Activated CD4-positive, CD25-positive, alpha-beta regulatory T cell treated with anti-CD3 and anti-CD28 coated beads, Interleukin-2, amount 50 U/mL, for 72 hours (primary cell): Measurements from ENCODE around the gene SLC39A1.

Experiments used
- DNase-seq: peaks from one replicate; pipeline ENCODE4 v3.0.0; 2021

The SLC39A1 gene

DNA sequence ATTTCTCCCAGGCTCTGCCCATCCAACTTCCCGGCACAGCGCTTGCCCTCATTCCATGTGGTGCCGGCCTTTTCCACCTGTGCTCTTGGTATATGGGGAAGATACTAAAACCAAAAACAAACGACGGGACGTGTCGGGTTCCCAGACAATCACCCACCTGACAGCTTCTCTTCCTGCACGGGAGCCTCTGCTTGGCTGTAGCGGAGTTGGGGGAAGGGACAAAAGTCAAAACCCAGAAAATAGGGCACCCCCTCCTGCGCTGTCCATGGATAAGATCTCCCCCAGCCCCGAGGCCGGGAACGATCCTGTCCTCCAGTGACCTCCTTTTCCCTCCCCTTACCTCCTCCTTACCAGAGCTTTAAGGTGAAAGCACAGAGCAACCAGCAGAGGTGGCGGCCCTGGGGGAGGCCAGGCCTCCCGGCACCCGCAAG is 13.5 kb upstream of the SLC39A1 start:
- DNase-seq, result no peak

DNA sequence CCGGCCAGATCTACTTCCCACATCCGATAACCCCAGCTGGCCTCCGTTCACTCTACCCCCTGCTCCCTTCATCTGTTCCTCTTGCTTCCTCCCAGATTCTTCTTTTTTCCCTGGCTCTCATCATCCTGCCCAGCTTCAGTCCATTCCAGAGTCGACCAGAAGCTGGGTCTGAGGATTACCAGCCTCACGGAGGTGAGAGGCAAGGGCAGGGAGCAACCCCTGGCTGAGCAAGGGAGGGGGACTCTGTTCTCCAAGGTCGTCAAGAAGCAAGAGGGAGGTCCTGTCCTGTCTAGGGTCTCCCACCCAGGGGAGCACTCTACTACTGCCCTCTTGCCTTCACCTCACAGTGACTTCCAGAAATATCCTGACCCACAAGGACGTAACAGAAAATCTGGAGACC is 10.2 kb upstream of the SLC39A1 start:
- DNase-seq, result no peak

DNA sequence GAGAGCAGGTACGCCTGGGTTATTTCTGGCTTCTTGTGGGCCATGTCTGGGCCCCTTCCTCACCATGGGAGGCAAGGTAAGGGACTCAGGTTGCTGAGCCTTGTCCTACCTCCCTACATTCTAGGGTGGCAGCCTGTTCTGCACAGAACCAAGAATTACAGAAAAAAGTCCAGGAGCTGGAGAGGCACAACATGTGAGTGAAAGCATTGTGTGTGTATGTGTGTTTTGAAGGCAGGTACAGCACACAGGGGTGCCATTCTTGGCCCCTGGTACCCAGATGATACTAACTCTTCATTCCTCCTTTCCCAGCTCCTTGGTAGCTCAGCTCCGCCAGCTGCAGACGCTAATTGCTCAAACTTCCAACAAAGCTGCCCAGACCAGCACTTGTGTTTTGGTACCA is 9.7 kb upstream of the SLC39A1 start:
- no peak for DNase-seq

DNA sequence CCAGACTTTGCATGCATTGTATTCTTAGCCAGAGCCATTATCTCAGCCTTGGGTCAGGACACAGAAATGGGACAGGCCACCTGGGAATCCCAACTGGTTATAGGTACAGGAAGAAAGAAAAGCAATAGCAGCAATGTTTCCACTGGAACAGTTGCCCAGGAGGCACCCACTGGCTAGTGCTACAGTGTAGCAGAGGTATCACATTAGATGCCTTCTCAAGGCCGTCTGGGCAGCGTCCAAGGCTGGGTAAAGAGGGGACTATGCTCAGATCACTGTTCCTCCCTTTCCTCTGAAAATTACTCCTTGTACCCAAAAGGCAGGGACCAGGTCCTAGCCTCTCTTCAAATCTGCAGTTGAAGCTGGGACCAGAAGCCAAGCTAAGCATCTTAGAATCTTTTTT is 7.0 kb upstream of the SLC39A1 start:
- no peak for DNase-seq

DNA sequence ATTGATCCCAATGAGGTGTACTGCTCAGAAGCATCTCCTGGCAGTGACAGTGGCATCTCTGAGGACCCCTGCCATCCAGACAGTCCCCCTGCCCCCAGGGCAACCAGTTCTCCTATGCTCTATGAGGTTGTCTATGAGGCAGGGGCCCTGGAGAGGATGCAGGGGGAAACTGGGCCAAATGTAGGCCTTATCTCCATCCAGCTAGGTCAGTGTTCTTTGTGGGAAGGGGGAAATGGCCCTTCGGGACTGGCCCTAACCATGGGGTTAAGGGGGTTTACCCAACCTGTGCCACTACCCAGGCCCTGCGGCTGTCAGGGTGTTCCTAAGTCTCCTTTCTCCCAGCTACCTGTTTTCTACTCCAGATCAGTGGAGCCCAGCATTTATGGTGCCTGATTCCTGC is 5.6 kb upstream of the SLC39A1 start:
- no peak for DNase-seq

DNA sequence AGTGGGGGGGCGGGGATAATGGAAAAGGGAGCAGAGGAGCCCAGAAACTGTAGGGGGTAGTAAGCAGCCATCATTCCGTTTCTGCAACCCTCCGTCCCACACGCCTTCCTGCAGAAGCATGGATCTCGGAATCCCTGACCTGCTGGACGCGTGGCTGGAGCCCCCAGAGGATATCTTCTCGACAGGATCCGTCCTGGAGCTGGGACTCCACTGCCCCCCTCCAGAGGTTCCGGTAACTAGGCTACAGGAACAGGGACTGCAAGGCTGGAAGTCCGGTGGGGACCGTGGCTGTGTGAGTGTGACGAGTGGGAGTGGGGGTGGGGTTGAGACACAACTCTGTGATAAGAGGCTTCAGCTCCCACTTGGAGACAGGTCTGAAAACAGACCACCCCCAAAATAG is 5.1 kb upstream of the SLC39A1 start:
- DNase-seq, result no peak

DNA sequence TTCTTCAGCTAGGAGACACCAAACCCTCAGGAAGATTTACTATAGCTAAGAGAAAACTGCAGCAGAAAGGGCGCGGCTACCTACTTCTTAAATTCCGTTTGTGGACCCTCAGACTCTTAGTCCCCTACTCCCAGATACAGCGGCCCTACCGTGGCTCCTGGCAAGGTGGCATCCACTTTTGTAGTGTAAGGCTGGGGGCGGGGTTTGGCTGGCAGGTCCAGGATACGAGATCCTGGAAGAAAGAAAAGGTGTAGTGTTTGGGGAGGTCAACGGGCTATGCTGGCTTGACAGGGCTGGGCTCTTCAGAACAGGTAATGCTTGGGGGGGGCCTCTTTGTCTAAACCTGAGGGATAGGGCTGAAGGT is 4.6 kb upstream of the SLC39A1 start:
- no peak for DNase-seq

DNA sequence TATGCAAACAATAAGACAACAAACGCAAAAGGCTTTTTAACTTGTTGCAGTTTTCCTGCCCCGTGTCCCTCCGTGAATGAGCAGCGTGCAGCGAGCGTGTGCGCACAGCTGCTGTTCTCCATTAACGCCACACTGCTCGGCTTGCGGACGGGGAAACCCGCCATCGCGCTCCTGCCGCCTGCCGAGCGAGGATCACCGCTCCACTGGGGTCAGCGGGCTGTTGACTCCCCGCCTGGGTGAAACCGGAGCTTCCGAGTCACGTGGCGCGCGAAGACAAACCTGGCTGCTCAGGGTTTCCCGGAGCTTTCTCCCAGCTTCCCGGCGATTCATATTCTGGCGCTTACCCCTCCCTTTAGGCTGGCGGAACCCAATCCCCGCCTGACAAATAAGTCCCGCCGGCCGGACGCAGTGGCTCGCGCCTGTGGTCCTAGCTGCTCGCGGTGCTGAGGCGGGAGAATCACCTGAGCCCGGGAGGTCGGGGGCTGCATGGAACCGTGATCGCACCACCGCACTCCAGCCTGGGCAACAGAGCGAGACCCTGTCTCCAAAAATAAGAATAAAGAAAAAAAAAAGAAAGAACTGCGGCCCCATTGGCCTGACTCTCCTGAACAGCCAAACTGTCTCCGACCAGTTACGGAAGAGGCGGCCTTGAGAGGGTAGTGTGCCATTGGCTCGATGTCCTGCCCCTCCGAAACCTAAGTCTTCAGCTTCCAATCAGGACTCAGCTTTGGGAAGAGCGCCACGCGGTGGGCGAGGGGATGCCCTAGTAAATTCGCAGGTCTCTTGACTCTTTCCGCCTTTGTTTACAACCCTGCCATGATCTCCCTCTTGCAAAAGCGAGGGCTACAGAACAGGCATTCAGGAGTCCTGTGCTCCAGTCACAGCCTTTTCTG is 4.0 kb upstream of the SLC39A1 start, which contains the start of gene CREB3L4:
TSS of gene CREB3L4 (plus strand) at position 796 of the 893 bp plus-strand sequence. CDS start 624 bp downstream, outside the sequence.
- peak; percentile 72 for DNase-seq

DNA sequence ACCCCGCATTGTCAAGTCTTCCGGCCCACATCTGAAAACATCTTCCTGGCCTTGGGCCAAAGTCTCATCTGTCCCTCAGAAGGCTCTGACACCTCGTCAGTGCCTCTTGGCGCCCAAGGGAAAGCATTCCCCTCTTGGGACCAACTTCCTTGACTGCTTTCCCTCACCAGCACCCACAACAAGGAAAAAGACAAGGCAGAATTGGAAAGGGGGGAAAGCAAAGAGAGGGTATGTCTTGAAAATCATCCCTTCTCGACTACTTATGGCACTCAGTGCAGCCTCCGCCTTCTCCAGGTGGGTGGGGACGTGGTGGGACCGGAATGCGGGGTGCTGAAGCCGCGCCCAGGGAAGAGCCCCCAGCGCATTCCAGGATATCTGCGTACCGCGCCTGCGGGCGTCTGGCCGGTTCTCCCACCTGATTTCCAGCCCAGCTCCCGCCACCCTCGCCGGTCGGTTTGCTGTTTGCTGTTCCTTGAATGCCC is 554 bp upstream of the SLC39A1 start:
- no peak for DNase-seq

DNA sequence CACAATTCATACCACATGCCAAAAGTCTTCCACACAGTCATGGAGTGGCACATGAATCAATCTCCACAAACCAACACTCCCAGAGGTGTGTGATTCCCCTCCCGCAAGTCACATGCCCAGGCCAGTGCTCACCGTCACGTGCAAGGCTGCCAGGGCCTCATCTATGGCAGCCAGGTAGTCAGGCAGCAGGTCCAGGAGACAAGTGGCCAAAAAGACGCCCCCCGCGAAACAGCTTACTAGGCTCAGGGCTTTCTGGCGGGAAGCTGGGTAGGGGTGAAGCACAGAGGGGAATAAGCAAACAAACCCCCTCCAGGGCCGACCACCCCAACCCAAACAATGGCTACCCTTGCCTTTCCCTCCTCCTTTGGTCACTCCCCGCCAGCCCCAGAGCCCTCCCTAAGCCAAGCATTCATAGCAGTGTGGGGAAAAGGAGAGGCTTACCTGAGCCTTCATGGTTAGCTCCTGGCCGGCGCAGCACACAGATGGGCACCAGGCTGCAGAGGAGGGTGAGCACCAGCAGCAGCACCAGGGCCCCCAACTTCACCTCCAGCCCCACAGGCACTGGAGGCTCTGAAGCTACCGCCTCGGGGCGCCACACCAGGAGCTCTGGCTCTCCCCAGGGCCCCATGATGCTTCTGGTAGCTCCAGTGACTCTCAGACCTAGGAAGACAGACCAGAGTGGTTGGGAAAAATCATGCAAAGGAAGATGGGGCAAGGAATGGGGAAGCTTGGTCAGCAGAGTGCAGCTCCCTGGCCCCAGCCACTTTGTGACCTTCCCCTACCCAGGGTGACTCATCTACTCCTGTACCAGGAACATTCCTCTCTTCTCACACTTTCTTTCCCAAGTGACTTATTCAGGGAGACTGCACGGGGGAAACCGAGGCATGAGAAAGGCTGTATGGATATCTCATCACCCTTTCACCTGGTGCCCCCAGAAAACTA is 978 bp downstream of the SLC39A1 start:
- DNase-seq, result no peak

DNA sequence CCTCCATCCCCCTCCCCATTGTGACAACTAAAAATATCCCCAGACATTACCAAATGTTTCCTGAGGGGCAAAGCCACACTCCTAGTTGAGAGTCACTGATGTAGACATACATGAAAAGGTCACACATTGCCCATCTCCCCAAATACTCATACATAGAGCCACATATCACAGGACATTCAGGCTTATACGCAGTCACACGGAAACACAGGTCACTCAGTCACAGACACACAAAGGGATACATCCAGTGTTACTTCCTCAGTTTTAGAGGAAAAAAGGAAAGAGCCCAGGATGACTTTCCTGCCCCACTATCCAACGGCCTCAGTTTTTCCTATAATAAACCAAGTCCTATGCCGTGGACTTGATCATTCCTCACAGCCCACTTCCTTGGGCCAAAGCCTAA is 1.9 kb downstream of the SLC39A1 start:
- DNase-seq, result no peak

DNA sequence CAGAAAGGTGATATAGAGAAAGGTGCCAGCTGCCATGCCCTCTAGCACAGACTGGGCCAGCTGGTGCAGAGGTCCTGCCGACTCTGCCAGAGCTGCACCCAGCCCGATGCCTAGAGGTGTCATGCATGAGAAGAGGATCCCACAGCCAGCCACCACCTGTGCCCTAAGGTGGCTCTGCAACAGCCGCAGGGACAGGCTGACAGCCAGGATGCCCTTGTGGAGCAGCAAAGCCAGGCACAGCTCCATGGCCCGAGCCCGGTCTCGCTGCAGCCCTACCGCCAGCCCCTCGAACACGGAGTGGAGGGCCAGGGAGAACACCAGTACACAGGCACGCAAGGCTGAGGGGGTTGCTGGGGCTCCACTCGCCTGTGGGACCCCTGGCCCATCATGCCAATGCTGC is 3.1 kb downstream of the SLC39A1 start:
- DNase-seq, result no peak

DNA sequence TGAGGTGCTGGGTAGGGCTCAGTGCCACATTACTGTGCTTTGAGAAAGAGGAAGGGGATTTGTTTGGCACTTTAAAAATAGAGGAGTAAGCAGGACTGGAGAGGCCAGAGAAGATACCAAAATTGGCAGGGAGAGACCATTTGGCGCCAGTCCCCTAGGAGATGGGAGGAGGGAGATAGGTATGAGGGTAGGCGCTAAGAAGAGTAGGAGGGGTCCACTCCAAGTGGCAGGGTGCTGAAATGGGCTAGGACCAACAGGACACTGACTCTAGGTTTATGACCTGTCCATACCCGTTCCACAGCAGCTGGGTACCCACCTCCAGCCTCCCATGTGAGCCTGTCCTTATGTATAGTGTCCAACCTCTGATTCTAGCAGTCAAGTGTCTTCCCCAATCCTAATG is 3.9 kb downstream of the SLC39A1 start:
- no peak for DNase-seq

DNA sequence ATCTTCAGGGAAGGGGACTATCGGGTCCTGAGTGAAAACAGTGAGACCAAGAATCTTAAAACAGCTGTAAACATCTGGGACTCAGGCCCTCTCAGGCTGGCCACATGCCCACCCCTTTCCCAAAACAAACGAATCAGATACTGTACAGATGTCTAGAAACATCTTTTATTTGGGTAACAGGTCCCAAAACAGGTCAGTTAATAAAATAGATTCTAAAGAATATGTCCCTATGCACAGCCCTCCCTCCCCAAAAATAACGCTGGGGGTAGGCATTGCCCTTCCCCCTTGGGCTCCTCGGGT is 4.4 kb downstream of the SLC39A1 start:
- DNase-seq, result no peak

DNA sequence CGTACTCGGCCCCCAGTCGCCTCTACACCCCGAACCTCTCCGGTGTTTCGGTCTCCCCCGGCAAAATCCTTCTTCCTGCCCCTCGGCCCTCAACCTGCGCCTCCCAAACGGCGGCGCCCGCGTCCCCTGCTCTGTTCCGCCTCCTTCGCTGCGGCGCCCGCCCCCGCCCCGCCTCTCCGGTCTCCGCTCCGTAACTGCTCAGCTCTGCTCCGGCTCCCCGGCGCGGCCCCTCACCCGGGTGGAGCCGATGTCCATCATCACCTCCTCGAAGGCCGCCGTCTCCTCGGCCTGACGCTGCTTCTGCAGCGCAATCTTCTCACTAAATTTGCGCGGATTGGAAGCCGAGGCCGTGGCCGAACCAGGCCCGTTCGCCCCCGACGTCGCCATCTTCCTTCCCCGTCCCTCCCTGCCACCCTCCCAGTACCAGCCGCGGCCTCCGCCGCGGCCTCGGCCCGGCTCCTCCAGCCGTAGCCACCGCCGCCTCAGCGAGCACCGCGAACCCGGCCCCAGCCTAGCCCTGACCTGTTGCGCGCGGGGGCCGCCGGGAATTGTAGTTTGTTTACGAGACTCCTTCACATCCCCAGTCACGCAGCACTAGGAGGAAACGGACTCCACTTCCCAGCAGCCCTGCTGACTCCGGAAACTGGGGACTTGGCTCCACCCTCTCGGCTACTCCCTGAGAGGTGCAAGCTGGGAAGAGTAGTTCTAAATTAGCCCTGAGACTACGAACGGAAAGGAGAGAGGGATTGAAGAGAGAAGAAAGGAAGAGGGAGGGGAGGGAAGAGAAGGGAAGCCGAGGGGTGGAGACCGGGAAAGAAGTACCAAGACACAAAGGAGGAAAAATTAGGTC is 5.0 kb downstream of the SLC39A1 start, which contains the start of gene CRTC2:
TSS of gene CRTC2 (minus strand) at position 502 of the 850 bp plus-strand sequence. CDS start at position 387, 115 bp downstream.
- peak; percentile 95 for DNase-seq

DNA sequence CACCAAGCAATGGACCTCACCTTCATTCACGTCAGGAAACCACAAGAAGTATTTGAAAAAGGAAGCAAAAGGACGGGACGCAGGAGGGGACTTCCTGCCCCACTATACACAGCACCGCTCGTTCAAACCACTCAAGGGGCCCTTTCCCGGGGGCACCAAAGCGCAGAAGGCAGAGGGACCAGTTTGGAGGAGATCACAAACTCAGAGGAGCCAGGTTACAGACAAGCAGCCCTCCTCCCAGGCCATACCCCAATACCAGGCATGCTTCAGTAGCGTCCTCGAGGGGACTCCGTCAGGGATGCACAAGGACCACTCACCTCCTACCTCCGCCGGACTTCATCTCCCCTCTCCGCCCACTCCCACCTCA is 5.6 kb downstream of the SLC39A1 start:
- DNase-seq, result peak; percentile 49

DNA sequence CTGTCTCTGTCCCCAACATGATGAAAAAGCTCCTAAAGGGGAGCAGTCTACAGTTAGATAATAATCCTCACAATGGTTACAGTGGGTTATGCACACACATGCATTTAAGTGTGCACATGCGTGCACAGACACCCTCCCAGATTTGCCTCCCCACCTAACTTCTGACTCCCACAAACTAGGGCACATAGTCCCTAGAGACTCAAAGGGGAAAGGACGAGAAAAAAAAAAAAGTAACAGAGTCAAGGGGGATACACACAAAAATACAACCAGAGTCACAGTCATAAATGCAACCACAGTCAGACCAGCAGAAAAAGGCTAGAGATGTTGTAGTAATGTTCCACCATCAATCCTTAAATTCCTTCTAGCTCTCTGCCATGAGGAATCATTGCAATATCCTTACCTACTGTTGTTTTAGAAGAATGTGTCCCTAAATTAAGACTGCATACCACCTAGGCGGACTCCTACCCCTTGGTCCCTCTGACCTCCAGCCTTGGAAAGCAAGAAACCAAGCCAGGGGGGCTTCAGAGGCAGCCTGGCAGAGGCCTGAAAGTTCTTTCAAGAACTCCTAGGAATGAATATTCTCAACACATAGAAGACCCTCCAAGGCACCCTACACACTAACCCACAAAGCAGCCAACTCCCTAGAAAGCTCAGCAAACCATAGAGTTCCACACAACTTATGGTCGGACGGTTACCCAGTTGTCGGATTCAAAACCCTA is 6.2 kb downstream of the SLC39A1 start:
- DNase-seq, result no peak

DNA sequence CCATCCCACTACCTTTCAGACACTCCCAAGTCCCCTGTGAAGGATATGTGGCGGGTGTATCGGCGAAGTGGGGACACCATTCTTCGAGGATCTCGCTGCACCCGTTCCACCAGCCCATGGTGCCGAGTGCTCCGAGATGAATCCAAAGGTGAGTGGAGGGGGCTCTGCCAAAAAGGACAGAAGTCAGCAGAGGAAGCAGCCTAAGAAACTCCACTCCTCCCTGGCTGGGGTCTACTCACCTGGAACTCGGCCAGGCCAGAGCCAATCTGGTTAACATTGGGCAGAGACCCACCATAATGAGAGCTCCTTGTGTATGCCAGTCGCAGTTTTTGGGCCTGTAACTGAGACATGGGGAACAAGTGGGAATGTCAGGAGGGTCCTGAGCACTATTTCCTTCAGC is 8.5 kb downstream of the SLC39A1 start:
- no peak for DNase-seq

DNA sequence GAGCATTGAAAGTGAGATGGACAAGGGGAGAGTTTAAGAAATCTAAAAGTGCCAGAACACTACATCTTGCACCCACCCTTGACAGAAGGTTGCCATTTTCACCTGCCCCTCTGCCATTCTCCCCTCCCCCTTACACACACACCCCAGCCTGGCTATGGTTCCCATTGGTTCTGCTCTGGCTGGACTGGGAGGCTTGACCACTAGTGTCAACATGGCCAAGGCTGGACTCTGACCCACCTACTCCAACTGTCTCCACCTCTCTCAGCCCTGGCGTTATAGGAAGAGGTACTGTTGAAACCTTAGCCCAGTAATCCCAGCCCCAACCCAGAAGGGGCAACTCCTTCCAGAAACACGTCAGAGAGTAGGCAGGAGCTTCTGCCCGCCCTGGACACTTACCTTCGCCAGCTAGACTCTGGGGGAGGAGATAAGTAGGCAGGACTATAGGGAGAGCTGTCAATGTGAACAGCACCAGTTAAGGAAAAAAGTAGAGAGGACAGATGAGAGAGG is 9.4 kb downstream of the SLC39A1 start:
- DNase-seq, result no peak

DNA sequence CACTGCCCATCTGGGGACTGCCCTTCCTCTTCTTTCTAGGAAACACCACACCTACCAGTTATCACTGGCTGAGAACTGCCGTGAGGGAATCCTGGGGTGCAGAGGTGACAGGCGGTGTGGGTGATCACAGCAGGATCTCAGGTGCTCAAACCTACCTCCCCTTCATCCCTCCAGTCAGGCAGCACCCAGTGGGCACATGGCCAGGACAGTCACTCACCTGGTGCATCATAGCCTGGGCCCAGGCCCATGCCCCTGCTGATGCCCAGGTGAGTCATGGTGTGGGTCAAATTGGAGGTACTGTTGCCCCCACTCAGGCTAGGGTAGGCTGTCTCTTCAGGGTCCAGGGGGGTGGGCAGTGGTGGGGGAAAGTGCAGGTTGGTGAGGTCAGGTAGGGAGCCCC is 11.5 kb downstream of the SLC39A1 start:
- DNase-seq, result no peak

DNA sequence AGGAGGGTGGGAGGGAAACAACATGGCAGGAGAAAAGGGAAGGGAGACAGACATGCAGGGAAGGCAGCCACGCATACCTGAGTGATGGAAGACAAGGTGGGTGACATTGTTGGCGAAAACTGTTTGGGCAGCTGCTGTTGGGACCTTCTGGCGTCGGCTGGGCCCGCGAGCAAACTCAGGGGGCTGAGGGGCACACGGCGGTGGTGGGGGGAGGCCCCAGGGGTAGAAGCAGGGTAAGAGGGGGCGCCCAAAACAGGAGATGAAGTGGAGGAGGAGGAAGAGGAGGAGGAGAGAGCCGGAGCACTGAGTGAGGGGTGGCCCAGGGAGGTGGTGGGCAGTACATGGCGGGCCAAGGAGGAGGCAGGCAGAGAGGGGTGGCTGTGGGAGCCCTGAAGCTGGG is 12.2 kb downstream of the SLC39A1 start:
- DNase-seq, result no peak
